NCI-H146 treated with DMSO at 0.1 percent for 48 hours (cell line): Measurements from ENCODE around the gene PCNX2.

ENCODE experiments used
- DNase-seq: peaks from one replicate; lab custom pipeline; 2025; ENCODE audit not compliant: unreplicated experiment; lab: John Stamatoyannopoulos, UW

Gene PCNX2

GRCh38 chr1:232943679-232944252 lies 351.8 kb downstream of the PCNX2 start:
- no peak for DNase-seq

DNA sequence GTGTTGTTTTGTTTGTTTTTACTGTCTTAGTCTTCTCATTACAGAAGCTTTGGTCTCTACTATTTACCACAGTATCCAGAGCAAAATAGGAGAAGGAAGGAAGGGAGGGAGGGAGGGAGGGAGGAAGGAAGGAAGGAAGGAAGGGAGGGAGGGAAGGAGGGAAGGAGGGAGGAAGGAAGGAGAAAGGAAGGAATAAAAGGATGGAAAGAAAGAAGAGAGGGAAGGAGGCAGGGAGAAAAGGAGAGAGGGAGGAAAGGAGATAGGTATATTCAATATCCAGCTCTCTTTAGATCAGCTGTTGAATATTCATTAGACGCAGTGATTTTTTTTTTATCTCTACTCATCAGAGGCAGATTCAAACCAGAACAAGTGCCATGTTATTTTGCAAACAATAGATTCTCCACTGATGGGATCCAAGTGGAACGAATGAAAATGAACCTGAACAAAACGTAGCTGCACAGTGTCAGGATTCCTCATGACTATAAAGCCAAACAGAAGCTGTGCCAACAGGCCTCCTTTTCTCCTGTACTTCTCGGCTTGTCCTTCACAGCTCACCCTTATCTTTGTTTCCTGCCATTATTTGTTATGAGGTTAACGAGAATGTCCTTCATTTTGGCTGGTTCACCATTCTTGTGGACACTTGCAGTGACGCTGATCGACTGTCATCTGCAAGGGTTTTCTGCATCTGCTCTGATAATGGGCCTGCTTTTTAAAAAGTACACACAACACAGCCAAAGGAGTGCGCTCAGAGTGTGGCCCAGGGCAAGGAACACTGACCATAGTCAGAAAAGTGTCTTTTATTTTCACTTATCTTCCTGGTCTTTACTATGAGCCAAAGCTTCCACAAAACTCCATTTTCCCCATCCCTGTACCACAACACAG lies 352.9 kb downstream of the PCNX2 start:
- DNase-seq: no peak

- DNase-seq: no peak
These were observed 355.3 kb downstream of the PCNX2 start for GRCh38 chr1:232940262-232940661.

DNA sequence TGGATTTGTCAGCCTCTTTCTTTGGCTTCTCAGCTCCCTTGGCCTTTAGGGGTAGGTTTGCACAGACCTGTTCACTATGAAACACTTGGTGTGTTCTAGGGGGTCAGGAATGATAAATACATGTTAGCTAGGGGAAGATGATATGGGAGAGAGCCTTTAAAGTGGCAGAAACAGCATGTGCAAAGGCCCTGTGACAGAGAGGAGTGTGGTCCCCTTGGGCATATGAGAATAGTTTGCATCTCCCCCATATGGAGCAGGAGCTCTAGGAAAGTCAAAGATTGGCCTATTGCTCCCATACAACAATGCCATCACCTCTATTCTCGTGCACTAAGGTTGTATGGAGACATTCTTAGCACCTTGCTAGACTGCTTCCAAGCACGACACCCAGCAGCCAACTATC lies 355.8 kb downstream of the PCNX2 start:
- DNase-seq: no peak

GRCh38 chr1:232938926-232939325 lies 356.6 kb downstream of the PCNX2 start:
- DNase-seq: no peak

- no peak for DNase-seq
These were observed 357.7 kb downstream of the PCNX2 start for GRCh38 chr1:232937741-232938375.

DNA sequence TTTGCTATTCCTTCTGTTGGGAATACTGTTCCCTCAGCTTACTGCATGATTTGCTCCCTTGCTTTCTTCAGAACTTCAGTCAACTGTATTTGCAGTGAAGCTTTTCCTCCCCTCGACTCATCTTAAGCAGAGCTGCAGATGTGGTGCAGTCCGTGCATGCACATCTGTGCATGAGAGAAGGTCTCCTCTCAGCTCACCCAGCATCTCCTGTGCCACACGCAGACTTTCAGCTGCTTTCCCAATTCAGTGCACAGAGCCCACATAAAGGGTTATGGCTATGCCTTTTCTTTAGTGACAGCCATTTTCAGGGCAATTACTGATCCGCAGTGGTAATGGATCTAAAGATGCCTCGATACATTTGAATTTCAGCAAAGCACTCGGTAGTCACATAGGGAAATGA lies 358.6 kb downstream of the PCNX2 start:
- DNase-seq: no peak
